Heart left ventricle (tissue), 13 donors: Measurements from ENCODE around the gene MYMK.

Source experiments
- CTCF ChIP-seq, 12 donors: fragments of 200-600 bp; sonication (generic) in 4 of 12; IDR thresholded peaks; one replicate each; pipeline versions ENCODE4 v1.5.0 to v1.8.0; 2018 to 2022; ENCODE audit warnings: antibody characterized with exemption in 12 of 12, mild to moderate bottlenecking in 5 of 12
- POLR2A ChIP-seq, 2 donors: fragments of 450-650 bp; IDR thresholded peaks; one replicate each; pipeline ENCODE4 v1.6.1; 2017; ENCODE audit warnings: antibody characterized with exemption in 2 of 2, mild to moderate bottlenecking in 2 of 2, moderate library complexity in 2 of 2
- donor health status: ischemic (EF 13 %, LVEDD 7.1; RV severe dilation, severe dysfunction).
- donor health status: DM: no; HTN: yes; CAD: no.
- donor health status: DM: no; HTN: no; CAD: no.
- donor health status: ischemic (EF 25% LVEDD 6.9; RV normal size, moderate dysfunction).
- donor health status: ischemic (EF 25% LVEDD 5.7; RV mildly dilated, moderate dysfunction).
- donor health status: ischemic (EF 35%, LVEDD 5.7; RV mildly dilated, moderate dysfunction).
- donor health status: nonischemic (EF 11% LVEDD 7.7; RV severe dilation, severe dysfunction).
- donor health status: DM: yes; HTN: yes; CAD: no.
- donor health status: PGD.
- donor health status: ischemic (EF 29% LVEDD 5.4; RV normal size, mild dysfunction).
- donor health status: nonischemic (EF 23%, LVEDD 6.1; RV moderate dilation, normal function).

- TF ChIP-seq POLR2A (IDR thresholded peaks at IDR 0.05), result no peak
- no peak for TF ChIP-seq CTCF (IDR thresholded peaks at IDR 0.05)
Measured at GRCh38 chr9:133569891-133570690, 45.3 kb upstream of the MYMK start.
